Neuronal stem cell (in vitro differentiated cells): ENCODE measurements around the gene NLGN1.

Source experiments
- DNase-seq: peaks from one replicate; pipeline ENCODE4 v3.0.0-alpha.2; 2013; ENCODE audit warnings: low spot score
- H2AFZ ChIP-seq: one replicate; pipeline ENCODE4 v1.6.1; 2013; ENCODE audit warnings: mild to moderate bottlenecking, low read length, inconsistent platforms
- H2AK5ac ChIP-seq: 2 replicates; pipeline ENCODE4 v1.6.1; 2013; ENCODE audit warnings: low read depth, mild to moderate bottlenecking, inconsistent platforms, low read length, moderate library complexity, mixed read lengths
- H2BK120ac ChIP-seq: 2 replicates; pipeline ENCODE4 v1.6.1; 2013; ENCODE audit warnings: low read depth, mild to moderate bottlenecking, inconsistent platforms, low read length, moderate library complexity, mixed read lengths
- H2BK12ac ChIP-seq: one replicate; pipeline ENCODE4 v1.6.1; 2013; ENCODE audit warnings: low read length, inconsistent platforms
- H2BK15ac ChIP-seq: 2 replicates; pipeline ENCODE4 v1.6.1; 2013; ENCODE audit warnings: mild to moderate bottlenecking, low read length, inconsistent platforms, mixed read lengths
- H2BK5ac ChIP-seq: one replicate; pipeline ENCODE4 v1.6.1; 2013; ENCODE audit warnings: inconsistent platforms, mild to moderate bottlenecking, low read length, moderate library complexity
- H3K14ac ChIP-seq: one replicate; pipeline ENCODE4 v1.6.1; 2013; ENCODE audit warnings: low read length, inconsistent platforms
- H3K18ac ChIP-seq: 2 replicates; pipeline ENCODE4 v1.6.1; 2013; ENCODE audit warnings: low read length, inconsistent platforms
- H3K23ac ChIP-seq: 2 replicates; pipeline ENCODE4 v1.6.1; 2013; ENCODE audit warnings: low read depth, mild to moderate bottlenecking, mixed read lengths, low read length, inconsistent platforms; ENCODE audit not compliant: poor library complexity
- H3K27ac ChIP-seq: replicated peaks from 3 replicates; pipeline ENCODE4 v1.5.1; 2013; ENCODE audit warnings: low read length, inconsistent platforms
- H3K27me3 ChIP-seq, 3 experiments: 2 replicates each; pipeline ENCODE4 v1.6.1; 2013; ENCODE audit warnings: low read length in 3 of 3, mild to moderate bottlenecking in 2 of 3, inconsistent platforms in 1 of 3, low read depth in 1 of 3, mixed read lengths in 1 of 3, moderate library complexity in 1 of 3; ENCODE audit not compliant: control insufficient read depth in 3 of 3, insufficient read depth in 3 of 3
- H3K36me3 ChIP-seq, 2 donors: replicated peaks in 1 of 2; 2 replicates each; pipeline ENCODE4 v1.6.1; 2013; ENCODE audit warnings: low read length in 2 of 2; ENCODE audit not compliant: control insufficient read depth in 2 of 2, insufficient read depth in 2 of 2
- H3K4ac ChIP-seq: 2 replicates; pipeline ENCODE4 v1.6.1; 2013; ENCODE audit warnings: inconsistent platforms, mild to moderate bottlenecking, low read length, moderate library complexity
- H3K4me1 ChIP-seq, 2 donors: 1 replicate in 1 of 2; 2 replicates in 1 of 2; pipeline ENCODE4 v1.6.1; 2013; ENCODE audit warnings: low read length in 2 of 2, low read depth in 1 of 2; ENCODE audit not compliant: control insufficient read depth in 2 of 2, insufficient read depth in 1 of 2
- H3K4me2 ChIP-seq: one replicate; pipeline ENCODE4 v1.6.1; 2013; ENCODE audit warnings: mild to moderate bottlenecking, low read length, inconsistent platforms; ENCODE audit not compliant: insufficient read depth, poor library complexity, severe bottlenecking
- H3K4me3 ChIP-seq, 2 donors: 2 replicates each; pipeline ENCODE4 v1.5.1; 2013; ENCODE audit warnings: low read length in 2 of 2, mild to moderate bottlenecking in 2 of 2, inconsistent platforms in 1 of 2, moderate library complexity in 1 of 2
- H3K79me1 ChIP-seq: one replicate; pipeline ENCODE4 v1.6.1; 2013; ENCODE audit warnings: low read depth, mild to moderate bottlenecking, inconsistent platforms, low read length, moderate library complexity
- H3K9ac ChIP-seq: one replicate; pipeline ENCODE4 v1.6.1; 2013; ENCODE audit warnings: mild to moderate bottlenecking, low read depth, low read length, inconsistent platforms; ENCODE audit not compliant: poor library complexity
- H3K9me3 ChIP-seq, 2 donors: replicated peaks in 1 of 2; 2 replicates each; pipeline versions ENCODE3 to v1.6.1; 2013; ENCODE audit warnings: low read length in 2 of 2, mild to moderate bottlenecking in 2 of 2, inconsistent platforms in 1 of 2, low read depth in 1 of 2, mixed read lengths in 1 of 2, moderate library complexity in 1 of 2; ENCODE audit not compliant: control insufficient read depth in 2 of 2, insufficient read depth in 1 of 2
- H4K8ac ChIP-seq: one replicate; pipeline ENCODE4 v1.6.1; 2013; ENCODE audit warnings: low read depth, mild to moderate bottlenecking, inconsistent platforms, low read length, moderate library complexity
- H4K91ac ChIP-seq: one replicate; pipeline ENCODE4 v1.6.1; 2013; ENCODE audit warnings: low read length, low read depth, mild to moderate bottlenecking, inconsistent platforms; ENCODE audit not compliant: poor library complexity
- WGBS, 2 donors: extraction: QIAGEN DNeasy Blood & Tissue Kit; methylation state at CpG; one replicate each; pipeline ENCODE4 v1.1.7; 2013; ENCODE audit warnings: missing lambda C conversion rate in 2 of 2, mixed read lengths in 1 of 2; ENCODE audit not compliant: insufficient read length in 2 of 2, insufficient replicate concordance in 1 of 2; ENCODE audit errors: extremely low coverage in 2 of 2; 5-methylcytosine and 5-hydroxymethylcytosine counted together

Gene NLGN1

DNA sequence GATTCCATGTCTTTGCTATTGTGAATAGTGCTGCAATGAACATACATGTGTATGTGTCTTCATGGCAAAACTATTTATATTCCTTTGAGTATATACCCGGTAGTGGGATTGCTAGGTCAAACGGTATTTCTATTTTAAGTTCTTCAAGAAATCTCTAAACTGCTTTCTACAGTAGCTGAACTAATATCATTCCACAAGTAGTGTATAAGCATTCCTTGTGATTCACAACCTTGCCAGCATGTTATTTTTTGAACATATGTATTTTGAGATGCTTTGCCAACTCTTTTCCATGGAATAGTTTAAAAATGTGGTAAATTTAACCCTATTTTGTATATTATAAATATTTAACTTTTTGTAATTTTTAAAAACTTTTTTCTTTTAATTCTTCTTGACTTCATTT lies 868.9 kb downstream of the NLGN1 start:
- H3K27ac ChIP-seq, result no peak overlapping the region
- DNase-seq, result no peak
- no peak overlapping the region for H3K23ac ChIP-seq
- H2BK5ac ChIP-seq, result no peak overlapping the region
- no peaks in the 10 kb centered on the region for H3K9me3 ChIP-seq
- no peak overlapping the region for H3K18ac ChIP-seq
- H3K9ac ChIP-seq, result no peak overlapping the region
- H2AFZ ChIP-seq, result no peak overlapping the region
- no peaks in the 10 kb centered on the region for H3K27me3 ChIP-seq
- no peaks in the 10 kb centered on the region for H3K36me3 ChIP-seq
- no peaks in the 10 kb centered on the region for H3K79me1 ChIP-seq
- no peak overlapping the region for H2BK12ac ChIP-seq
- H2BK15ac ChIP-seq, result no peak overlapping the region
- no peak overlapping the region for H3K4ac ChIP-seq
- H2BK120ac ChIP-seq, result no peak overlapping the region
- H3K4me3 ChIP-seq, result no peak overlapping the region
- H4K91ac ChIP-seq, result no peak overlapping the region
- H2AK5ac ChIP-seq, result no peak overlapping the region
- WGBS, 2 donors, result no CpG with 5 or more reads among the region's 2 CpGs
- no peak overlapping the region for H3K4me2 ChIP-seq
- no peak overlapping the region for H3K14ac ChIP-seq
- no peak overlapping the region for H4K8ac ChIP-seq
- no peaks in the 10 kb centered on the region for H3K4me1 ChIP-seq

DNA sequence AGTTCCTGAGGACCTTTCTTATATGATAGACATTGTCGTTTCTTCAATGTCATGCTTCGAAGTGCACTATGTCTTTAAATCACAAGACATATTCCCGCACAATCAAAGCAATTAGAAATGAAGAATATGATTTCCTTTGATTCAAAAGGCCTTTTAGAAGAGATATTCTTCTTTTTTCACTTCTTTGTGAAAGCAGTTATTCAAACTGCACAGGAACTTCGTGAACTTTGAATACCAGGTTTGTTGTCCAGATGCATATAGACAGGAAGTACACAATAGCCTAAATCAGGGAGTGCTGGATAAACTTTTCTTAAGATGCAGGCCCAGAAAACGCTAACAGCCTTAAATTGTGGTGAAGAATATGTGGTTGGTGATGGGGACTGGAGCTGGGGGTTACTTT lies 870.5 kb downstream of the NLGN1 start:
- no peaks in the 10 kb centered on the region for H3K27me3 ChIP-seq
- H3K27ac ChIP-seq, result no peak overlapping the region
- H3K4me1 ChIP-seq, result no peaks in the 10 kb centered on the region
- H2BK120ac ChIP-seq, result no peak overlapping the region
- H4K8ac ChIP-seq, result no peak overlapping the region
- H2AFZ ChIP-seq, result no peak overlapping the region
- no peak overlapping the region for H2BK15ac ChIP-seq
- H3K79me1 ChIP-seq, result no peaks in the 10 kb centered on the region
- no peak overlapping the region for H2AK5ac ChIP-seq
- H3K18ac ChIP-seq, result no peak overlapping the region
- H3K23ac ChIP-seq, result no peak overlapping the region
- H3K4me2 ChIP-seq, result no peak overlapping the region
- H3K36me3 ChIP-seq, result no peaks in the 10 kb centered on the region
- H3K4me3 ChIP-seq, result no peak overlapping the region
- no peaks in the 10 kb centered on the region for H3K9me3 ChIP-seq
- no peak for DNase-seq
- no peak overlapping the region for H2BK5ac ChIP-seq
- no peak overlapping the region for H2BK12ac ChIP-seq
- H3K4ac ChIP-seq, result no peak overlapping the region
- no CpG with 5 or more reads among the region's 5 CpGs for WGBS, 2 donors
- H3K14ac ChIP-seq, result no peak overlapping the region
- H3K9ac ChIP-seq, result no peak overlapping the region
- H4K91ac ChIP-seq, result no peak overlapping the region

DNA sequence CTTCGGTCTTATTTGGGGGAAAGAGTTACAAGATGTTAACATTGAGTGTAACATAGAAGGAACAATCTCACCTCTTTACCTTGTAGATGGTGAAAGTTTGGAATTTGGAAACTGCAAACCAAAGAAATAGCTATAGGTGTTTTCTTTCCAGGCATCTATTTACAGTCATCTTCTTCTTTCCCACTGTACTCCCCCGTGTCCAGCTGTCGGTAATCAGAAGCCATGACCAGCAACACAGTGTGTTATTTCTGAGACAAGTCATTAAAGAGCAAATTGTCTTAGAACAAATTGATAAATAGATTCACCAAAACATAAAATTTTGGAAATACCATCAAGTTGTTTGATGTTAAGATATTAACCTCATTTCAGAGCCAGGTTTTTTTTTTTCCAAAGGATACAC lies 871.0 kb downstream of the NLGN1 start:
- H2BK5ac ChIP-seq, result no peak overlapping the region
- no peak overlapping the region for H3K23ac ChIP-seq
- no peak overlapping the region for H3K4me3 ChIP-seq
- H2BK120ac ChIP-seq, result no peak overlapping the region
- no peak for DNase-seq
- no peaks in the 10 kb centered on the region for H3K79me1 ChIP-seq
- no peaks in the 10 kb centered on the region for H3K36me3 ChIP-seq
- no peak overlapping the region for H3K18ac ChIP-seq
- H3K27ac ChIP-seq, result no peak overlapping the region
- no peak overlapping the region for H2AFZ ChIP-seq
- H3K4me2 ChIP-seq, result no peak overlapping the region
- no peak overlapping the region for H3K4ac ChIP-seq
- no peak overlapping the region for H3K14ac ChIP-seq
- H4K91ac ChIP-seq, result no peak overlapping the region
- H3K27me3 ChIP-seq, result no peaks in the 10 kb centered on the region
- H3K9me3 ChIP-seq, result no peaks in the 10 kb centered on the region
- no peaks in the 10 kb centered on the region for H3K4me1 ChIP-seq
- WGBS, 2 donors, result no CpG with 5 or more reads among the region's 3 CpGs
- H3K9ac ChIP-seq, result no peak overlapping the region
- no peak overlapping the region for H4K8ac ChIP-seq
- H2AK5ac ChIP-seq, result no peak overlapping the region
- H2BK12ac ChIP-seq, result no peak overlapping the region
- H2BK15ac ChIP-seq, result no peak overlapping the region

DNA sequence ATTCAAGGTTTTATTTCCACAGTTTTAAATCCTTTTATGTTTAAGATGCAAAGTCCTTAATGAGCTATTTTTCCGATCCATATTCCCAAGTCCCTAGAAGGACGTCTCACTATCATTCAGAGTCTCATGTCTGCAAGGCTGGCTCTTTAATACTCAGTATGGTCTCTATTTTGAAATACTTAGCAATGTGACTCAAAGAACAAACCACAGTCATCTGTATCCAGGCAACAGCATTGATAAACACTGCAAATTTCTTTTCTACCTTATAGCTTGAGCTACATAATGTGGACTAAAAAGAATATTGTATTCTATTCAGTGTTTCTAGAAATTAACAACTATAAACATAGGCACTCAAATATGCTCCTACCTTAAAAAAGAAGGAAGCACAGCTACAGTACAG lies 873.3 kb downstream of the NLGN1 start:
- Histone ChIP-seq H3K23ac (no peak overlapping the region), H3K27me3 (no peaks in the 10 kb centered on the region), H3K14ac (no peak overlapping the region), H2AK5ac (no peak overlapping the region), H2AFZ (no peak overlapping the region), H3K9me3 (no peaks in the 10 kb centered on the region), H3K79me1 (no peaks in the 10 kb centered on the region), H3K4me3 (no peak overlapping the region), H3K18ac (no peak overlapping the region), H3K4me1 (no peaks in the 10 kb centered on the region), H3K27ac (no peak overlapping the region), H2BK12ac (no peak overlapping the region), H4K8ac (no peak overlapping the region), H2BK5ac (no peak overlapping the region), H4K91ac (no peak overlapping the region), H3K9ac (no peak overlapping the region), H2BK120ac (no peak overlapping the region), H3K36me3 (no peaks in the 10 kb centered on the region), H2BK15ac (no peak overlapping the region), H3K4me2 (no peak overlapping the region), H3K4ac (no peak overlapping the region)
- no peak for DNase-seq
- no CpG with 5 or more reads among the region's 2 CpGs for WGBS, 2 donors
